ENCODE results near the gene RNF169.

DNA sequence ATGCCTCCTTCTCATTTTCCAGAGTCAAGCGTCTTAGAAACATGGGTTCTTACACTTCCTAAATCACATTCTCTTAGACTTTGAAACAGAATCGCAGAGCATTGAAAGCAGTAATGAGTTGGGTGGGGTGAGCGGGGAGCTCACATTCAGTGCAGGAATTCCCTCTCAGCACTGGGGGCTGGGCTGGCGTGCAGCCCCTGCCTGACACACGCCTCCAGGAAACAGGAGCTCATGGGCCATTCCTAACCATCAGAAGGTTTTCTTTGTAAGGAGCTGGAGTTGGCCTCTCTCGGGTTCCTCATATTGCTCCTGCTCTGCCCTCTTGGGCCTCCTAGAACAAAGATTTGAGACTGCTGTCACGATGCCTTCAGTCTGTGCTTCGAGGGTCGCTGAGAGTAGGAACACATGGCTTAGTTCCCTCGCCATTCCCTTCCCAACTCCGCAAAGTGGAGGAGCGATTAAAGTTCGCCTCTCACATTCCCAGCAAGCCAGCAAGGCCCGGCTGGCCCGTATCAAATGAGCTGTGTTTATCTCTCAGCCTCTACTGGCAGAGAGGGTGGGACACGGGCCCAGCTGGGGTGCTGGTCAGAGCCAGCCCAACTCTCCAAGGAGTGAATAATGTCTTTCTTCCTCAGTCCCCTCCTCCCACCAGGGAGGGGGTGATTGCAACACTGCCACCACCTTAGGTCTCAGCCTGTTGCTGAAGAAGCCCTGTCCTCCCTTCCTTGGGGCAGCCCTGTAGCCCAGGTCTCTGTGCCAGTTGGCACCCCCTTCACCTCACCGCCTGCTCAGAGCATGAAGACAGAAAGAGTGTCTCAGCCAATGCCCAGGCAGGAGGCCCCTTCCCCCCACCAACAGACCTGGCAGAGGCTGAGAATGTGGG is 27.8 kb upstream of the RNF169 start:
- TF ChIP-seq, protein P1, sequence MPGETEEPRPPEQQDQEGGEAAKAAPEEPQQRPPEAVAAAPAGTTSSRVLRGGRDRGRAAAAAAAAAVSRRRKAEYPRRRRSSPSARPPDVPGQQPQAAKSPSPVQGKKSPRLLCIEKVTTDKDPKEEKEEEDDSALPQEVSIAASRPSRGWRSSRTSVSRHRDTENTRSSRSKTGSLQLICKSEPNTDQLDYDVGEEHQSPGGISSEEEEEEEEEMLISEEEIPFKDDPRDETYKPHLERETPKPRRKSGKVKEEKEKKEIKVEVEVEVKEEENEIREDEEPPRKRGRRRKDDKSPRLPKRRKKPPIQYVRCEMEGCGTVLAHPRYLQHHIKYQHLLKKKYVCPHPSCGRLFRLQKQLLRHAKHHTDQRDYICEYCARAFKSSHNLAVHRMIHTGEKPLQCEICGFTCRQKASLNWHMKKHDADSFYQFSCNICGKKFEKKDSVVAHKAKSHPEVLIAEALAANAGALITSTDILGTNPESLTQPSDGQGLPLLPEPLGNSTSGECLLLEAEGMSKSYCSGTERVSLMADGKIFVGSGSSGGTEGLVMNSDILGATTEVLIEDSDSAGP (CRISPR knock-in tag; IDR thresholded peaks at IDR 0.05; ENCODE audit: borderline replicate concordance): no peak
- TF ChIP-seq ZNF737 (CRISPR knock-in tag; IDR thresholded peaks at IDR 0.05; ENCODE audit: borderline replicate concordance): no peak
- no peak for TF ChIP-seq MYC (CRISPR knock-in tag; IDR thresholded peaks at IDR 0.05; ENCODE audit: borderline replicate concordance)
- TF ChIP-seq, protein P2, sequence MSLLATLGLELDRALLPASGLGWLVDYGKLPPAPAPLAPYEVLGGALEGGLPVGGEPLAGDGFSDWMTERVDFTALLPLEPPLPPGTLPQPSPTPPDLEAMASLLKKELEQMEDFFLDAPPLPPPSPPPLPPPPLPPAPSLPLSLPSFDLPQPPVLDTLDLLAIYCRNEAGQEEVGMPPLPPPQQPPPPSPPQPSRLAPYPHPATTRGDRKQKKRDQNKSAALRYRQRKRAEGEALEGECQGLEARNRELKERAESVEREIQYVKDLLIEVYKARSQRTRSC (CRISPR knock-in tag; IDR thresholded peaks at IDR 0.05; ENCODE audit: low read depth): no peak
- TF ChIP-seq HNRNPLL (IDR thresholded peaks at IDR 0.05; ENCODE audit: low read depth, low read length, poor library complexity, severe bottlenecking): no peak
- TF ChIP-seq, protein P3, sequence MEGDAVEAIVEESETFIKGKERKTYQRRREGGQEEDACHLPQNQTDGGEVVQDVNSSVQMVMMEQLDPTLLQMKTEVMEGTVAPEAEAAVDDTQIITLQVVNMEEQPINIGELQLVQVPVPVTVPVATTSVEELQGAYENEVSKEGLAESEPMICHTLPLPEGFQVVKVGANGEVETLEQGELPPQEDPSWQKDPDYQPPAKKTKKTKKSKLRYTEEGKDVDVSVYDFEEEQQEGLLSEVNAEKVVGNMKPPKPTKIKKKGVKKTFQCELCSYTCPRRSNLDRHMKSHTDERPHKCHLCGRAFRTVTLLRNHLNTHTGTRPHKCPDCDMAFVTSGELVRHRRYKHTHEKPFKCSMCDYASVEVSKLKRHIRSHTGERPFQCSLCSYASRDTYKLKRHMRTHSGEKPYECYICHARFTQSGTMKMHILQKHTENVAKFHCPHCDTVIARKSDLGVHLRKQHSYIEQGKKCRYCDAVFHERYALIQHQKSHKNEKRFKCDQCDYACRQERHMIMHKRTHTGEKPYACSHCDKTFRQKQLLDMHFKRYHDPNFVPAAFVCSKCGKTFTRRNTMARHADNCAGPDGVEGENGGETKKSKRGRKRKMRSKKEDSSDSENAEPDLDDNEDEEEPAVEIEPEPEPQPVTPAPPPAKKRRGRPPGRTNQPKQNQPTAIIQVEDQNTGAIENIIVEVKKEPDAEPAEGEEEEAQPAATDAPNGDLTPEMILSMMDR (CRISPR knock-in tag; IDR thresholded peaks at IDR 0.05): no peak
- no peak for TF ChIP-seq FOXA3 (CRISPR knock-in tag; IDR thresholded peaks at IDR 0.05)
- no peak for TF ChIP-seq KMT2B (CRISPR knock-in tag; IDR thresholded peaks at IDR 0.05)
- TF ChIP-seq, protein P4, sequence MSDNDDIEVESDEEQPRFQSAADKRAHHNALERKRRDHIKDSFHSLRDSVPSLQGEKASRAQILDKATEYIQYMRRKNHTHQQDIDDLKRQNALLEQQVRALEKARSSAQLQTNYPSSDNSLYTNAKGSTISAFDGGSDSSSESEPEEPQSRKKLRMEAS (IDR thresholded peaks at IDR 0.05): no peak
- no peak for TF ChIP-seq DPF2 (CRISPR knock-in tag; IDR thresholded peaks at IDR 0.05; ENCODE audit: borderline replicate concordance, low read depth)
- no peak for TF ChIP-seq ZNF12 (CRISPR knock-in tag; IDR thresholded peaks at IDR 0.05)
- no peak for TF ChIP-seq SOX5 (CRISPR knock-in tag; IDR thresholded peaks at IDR 0.05; ENCODE audit: borderline replicate concordance)

Measured in HepG2 (cell line).